Ovary (tissue), 3 donors: ENCODE data around the gene CCDC97.

Source experiments
- CTCF ChIP-seq, 3 donors: fragments of 450-650 bp in 2 of 3; fragments of 200-600 bp in 1 of 3; IDR thresholded peaks; one replicate each; pipeline versions ENCODE4 v1.5.1 to v1.8.0; 2016 to 2022; ENCODE audit warnings: antibody characterized with exemption in 3 of 3, mild to moderate bottlenecking in 1 of 3
- EP300 ChIP-seq: sonication (generic); formaldehyde crosslinking; IDR thresholded peaks from one replicate; pipeline ENCODE4 v1.6.1; 2017; ENCODE audit warnings: antibody characterized with exemption
- POLR2A ChIP-seq: fragments of 450-650 bp; IDR thresholded peaks from one replicate; pipeline ENCODE4 v1.6.1; 2017; ENCODE audit warnings: antibody characterized with exemption, mild to moderate bottlenecking, moderate library complexity
- donor health status: DM: no; HTN: no; CAD: no.

GRCh38 chr19:41328842-41329225 is 18.9 kb downstream of the CCDC97 start:
- no peak for TF ChIP-seq CTCF (IDR thresholded peaks at IDR 0.05)
- TF ChIP-seq POLR2A = no peak
- TF ChIP-seq EP300 = no peak
